OCI-LY3 (cell line): Measurements from ENCODE around the gene TRIM16.

ENCODE experiments used
- EZH2phosphoT487 ChIP-seq: fragments of 200-600 bp; shearing (Covaris generic); IDR thresholded peaks from 2 replicates; pipeline ENCODE4 v1.6.1; 2018; ENCODE audit warnings: antibody characterized with exemption, mixed run types, low read depth
- TF ChIP-seq, protein P1 (sequence below): fragments of 200-600, 300-600 bp; sonication (generic); IDR thresholded peaks from 2 replicates; pipeline ENCODE4 v1.5.1; 2014; ENCODE audit warnings: antibody characterized with exemption, low read length, low read depth

DNA sequence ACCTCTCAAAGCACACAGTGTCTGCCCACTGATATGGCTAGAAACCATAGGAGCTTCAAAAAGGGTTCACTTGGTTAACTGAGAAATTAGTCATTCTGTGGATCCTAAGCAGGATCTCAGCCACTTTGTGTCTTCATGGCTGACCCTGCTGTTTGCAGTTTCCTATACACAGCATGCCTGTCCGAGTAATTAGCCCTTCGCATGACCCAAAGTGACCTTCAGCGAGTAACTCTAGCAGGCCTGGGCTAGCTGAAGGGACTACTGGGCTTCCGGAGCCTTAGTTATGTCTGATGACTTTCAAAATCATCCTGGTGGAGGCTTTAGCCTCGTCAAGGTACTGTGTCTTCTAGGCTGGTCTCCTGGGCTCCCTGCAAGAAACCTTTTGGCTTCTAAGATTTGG is 35.7 kb downstream of the TRIM16 start:
- TF ChIP-seq, protein P1, sequence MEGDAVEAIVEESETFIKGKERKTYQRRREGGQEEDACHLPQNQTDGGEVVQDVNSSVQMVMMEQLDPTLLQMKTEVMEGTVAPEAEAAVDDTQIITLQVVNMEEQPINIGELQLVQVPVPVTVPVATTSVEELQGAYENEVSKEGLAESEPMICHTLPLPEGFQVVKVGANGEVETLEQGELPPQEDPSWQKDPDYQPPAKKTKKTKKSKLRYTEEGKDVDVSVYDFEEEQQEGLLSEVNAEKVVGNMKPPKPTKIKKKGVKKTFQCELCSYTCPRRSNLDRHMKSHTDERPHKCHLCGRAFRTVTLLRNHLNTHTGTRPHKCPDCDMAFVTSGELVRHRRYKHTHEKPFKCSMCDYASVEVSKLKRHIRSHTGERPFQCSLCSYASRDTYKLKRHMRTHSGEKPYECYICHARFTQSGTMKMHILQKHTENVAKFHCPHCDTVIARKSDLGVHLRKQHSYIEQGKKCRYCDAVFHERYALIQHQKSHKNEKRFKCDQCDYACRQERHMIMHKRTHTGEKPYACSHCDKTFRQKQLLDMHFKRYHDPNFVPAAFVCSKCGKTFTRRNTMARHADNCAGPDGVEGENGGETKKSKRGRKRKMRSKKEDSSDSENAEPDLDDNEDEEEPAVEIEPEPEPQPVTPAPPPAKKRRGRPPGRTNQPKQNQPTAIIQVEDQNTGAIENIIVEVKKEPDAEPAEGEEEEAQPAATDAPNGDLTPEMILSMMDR: no peak
- no peak for TF ChIP-seq EZH2phosphoT487
